GM23338 (cell line): Measurements from ENCODE around the gene RTN4RL2. TPM values are rescaled to one million over a fixed set of nuclear protein-coding genes. Genes with fewer than 3 reads are reported as not detected.

Experiments used
- ATAC-seq: fragments of 200-7000 bp; cut with Tn5 transposase; 3 replicates; pipeline ENCODE4 v1.9.1; 2020
- DNase-seq: peaks from one replicate; pipeline ENCODE4 v3.0.0-alpha.2; 2015; ENCODE audit warnings: low spot score
- H2AFZ ChIP-seq: fragments of 200-600 bp; sonication (generic); 2 replicates; pipeline ENCODE4 v1.8.0; 2016; ENCODE audit warnings: antibody characterized with exemption, mild to moderate bottlenecking, moderate library complexity
- H3F3A ChIP-seq: fragments of 200-600 bp; sonication (generic); replicated peaks from 2 replicates; pipeline ENCODE4 v1.8.0; 2017; ENCODE audit warnings: antibody characterized with exemption, mixed run types, low read depth
- H3K27ac ChIP-seq: fragments of 200-600 bp; sonication (generic); 2 replicates; pipeline ENCODE4 v1.6.1; 2016; ENCODE audit warnings: low read depth
- H3K27me3 ChIP-seq: fragments of 200-600 bp; sonication (generic); 2 replicates; pipeline ENCODE4 v1.8.0; 2016; ENCODE audit warnings: mild to moderate bottlenecking, mixed run types, moderate library complexity; ENCODE audit not compliant: insufficient read depth
- H3K36me3 ChIP-seq: fragments of 200-600 bp; sonication (generic); 2 replicates; pipeline ENCODE4 v1.8.0; 2016; ENCODE audit warnings: mild to moderate bottlenecking; ENCODE audit not compliant: insufficient read depth
- H3K4me1 ChIP-seq: fragments of 200-600 bp; sonication (generic); 2 replicates; pipeline ENCODE4 v1.8.0; 2016; ENCODE audit warnings: mild to moderate bottlenecking, moderate library complexity; ENCODE audit not compliant: insufficient read depth
- H3K4me2 ChIP-seq: fragments of 200-600 bp; sonication (generic); 2 replicates; pipeline ENCODE4 v1.7.1; 2017; ENCODE audit warnings: mixed run types
- H3K4me3 ChIP-seq: fragments of 200-600 bp; sonication (generic); 2 replicates; pipeline ENCODE4 v1.6.1; 2016; ENCODE audit warnings: mixed run types
- H3K79me2 ChIP-seq: fragments of 200-600 bp; sonication (generic); replicated peaks from 2 replicates; pipeline ENCODE4 v1.8.0; 2017; ENCODE audit warnings: mild to moderate bottlenecking; ENCODE audit not compliant: insufficient read depth
- H3K9me2 ChIP-seq: fragments of 200-600 bp; sonication (generic); 2 replicates; pipeline ENCODE4 v1.8.0; 2017; ENCODE audit not compliant: insufficient read depth
- H4K20me1 ChIP-seq: fragments of 200-600 bp; sonication (generic); replicated peaks from 2 replicates; pipeline ENCODE4 v1.8.0; 2017; ENCODE audit warnings: mild to moderate bottlenecking; ENCODE audit not compliant: insufficient read depth
- H3K27ac Mint-ChIP-seq: 2 replicates; pipeline ENCODE4 v1.8.0; 2020; ENCODE audit warnings: inconsistent platforms, mild to moderate bottlenecking, moderate library complexity, mixed read lengths
- H3K27me3 Mint-ChIP-seq: 3 replicates; pipeline ENCODE4 v1.8.0; 2022; ENCODE audit warnings: low read depth, mild to moderate bottlenecking, moderate library complexity, mixed read lengths, inconsistent platforms; ENCODE audit not compliant: insufficient read depth, poor library complexity
- H3K36me3 Mint-ChIP-seq: 3 replicates; pipeline ENCODE4 v1.8.0; 2021; ENCODE audit warnings: low read depth, mild to moderate bottlenecking, inconsistent platforms, moderate library complexity, mixed read lengths
- H3K4me1 Mint-ChIP-seq: 3 replicates; pipeline ENCODE4 v1.8.0; 2020; ENCODE audit warnings: mild to moderate bottlenecking, inconsistent platforms, mixed read lengths
- H3K4me3 Mint-ChIP-seq: 3 replicates; pipeline ENCODE4 v1.8.0; 2021; ENCODE audit warnings: moderate library complexity, mild to moderate bottlenecking, inconsistent platforms, mixed read lengths
- H3K9me3 Mint-ChIP-seq: 3 replicates; pipeline ENCODE4 v1.8.0; 2020; ENCODE audit warnings: moderate library complexity, mild to moderate bottlenecking, inconsistent platforms, mixed read lengths
- CREB1 ChIP-seq: fragments of 250-450 bp; sonication (Bioruptor Pico); IDR thresholded peaks from 2 replicates; pipeline ENCODE4 v1.5.0; 2020; ENCODE audit warnings: low read depth, mild to moderate bottlenecking, moderate library complexity
- NANOG ChIP-seq: IDR thresholded peaks from 2 replicates; pipeline ENCODE4 v1.6.1; 2016; ENCODE audit warnings: antibody characterized with exemption, borderline replicate concordance
- STAT1 ChIP-seq: IDR thresholded peaks from one replicate; pipeline ENCODE4 v1.6.1; 2016; ENCODE audit warnings: antibody characterized with exemption; ENCODE audit not compliant: unreplicated experiment
- ZNF462 ChIP-seq: fragments of 250-450 bp; sonication (Bioruptor Pico); IDR thresholded peaks from 2 replicates; pipeline ENCODE4 v1.5.0; 2020; ENCODE audit warnings: mild to moderate bottlenecking, moderate library complexity
- polyA plus RNA-seq: library from polyadenylated mRNA; unstranded; fragments of >200 nt; fragmentation: Nextera tagmentation; extraction: Ambion mirVana; gene quantifications from 2 replicates; pipeline ENCODE4 v1.2.1, GENCODE V29; 2016
- total RNA-seq: library from RNA; depleted of rRNA; stranded (reverse); fragments of >200 nt; shearing (Covaris generic); gene quantifications from 2 replicates; pipeline ENCODE4 v1.2.3, GENCODE V29; 2014
- TF ChIP-seq, protein P1 (sequence below), 2 experiments: fragments of 200-600 bp in 1 of 2; sonication (generic) in 1 of 2; conservative IDR thresholded peaks; 2 replicates each; pipeline versions ENCODE4 v1.5.1 to v1.6.1; 2016 to 2017; ENCODE audit warnings: antibody characterized with exemption in 2 of 2, low read depth in 2 of 2, mild to moderate bottlenecking in 2 of 2, moderate library complexity in 1 of 2
- TF ChIP-seq, protein P2 (sequence below): IDR thresholded peaks from one replicate; pipeline ENCODE4 v1.6.1; 2018; ENCODE audit warnings: antibody characterized with exemption; ENCODE audit not compliant: unreplicated experiment

RTN4RL2 gene
- total and polyA plus RNA-seq, 2 experiments from 2014 or later, result 13.9 to 15.9 TPM

GRCh38 chr11:57430952-57431351 is 29.4 kb upstream of the RTN4RL2 start:
- no peak overlapping the region for H3K27ac Mint-ChIP-seq
- Histone ChIP-seq H3K4me2 (no peak overlapping the region), H3K4me1 (peaks cover 13% of the 10 kb centered on the region), H2AFZ (no peak overlapping the region), H3K27me3 (peaks cover 11% of the 10 kb centered on the region; the same call in 1 of the 2 replicates), H3K9me2 (no peaks in the 10 kb centered on the region), H3K27ac (no peak overlapping the region), H3K79me2 (0 out of 2 replicates have a peak, but pooled peaks cover under 1% of the 10 kb centered on the region), H3K36me3 (no peaks in the 10 kb centered on the region), H3K4me3 (no peak overlapping the region), H4K20me1 (no peaks in the 10 kb centered on the region), H3F3A (no peaks in the 10 kb centered on the region)
- H3K4me3 Mint-ChIP-seq, result no peak overlapping the region
- H3K27me3 Mint-ChIP-seq, result peaks cover 17% of the 10 kb centered on the region
- H3K4me1 Mint-ChIP-seq, result peaks cover 16% of the 10 kb centered on the region
- peak; percentile 60 for ATAC-seq
- no peaks in the 10 kb centered on the region for H3K9me3 Mint-ChIP-seq
- peak; percentile 44 for DNase-seq
- TF ChIP-seq CREB1 (CRISPR knock-in tag) (no peak), STAT1 (no peak)
- TF ChIP-seq, protein P1, sequence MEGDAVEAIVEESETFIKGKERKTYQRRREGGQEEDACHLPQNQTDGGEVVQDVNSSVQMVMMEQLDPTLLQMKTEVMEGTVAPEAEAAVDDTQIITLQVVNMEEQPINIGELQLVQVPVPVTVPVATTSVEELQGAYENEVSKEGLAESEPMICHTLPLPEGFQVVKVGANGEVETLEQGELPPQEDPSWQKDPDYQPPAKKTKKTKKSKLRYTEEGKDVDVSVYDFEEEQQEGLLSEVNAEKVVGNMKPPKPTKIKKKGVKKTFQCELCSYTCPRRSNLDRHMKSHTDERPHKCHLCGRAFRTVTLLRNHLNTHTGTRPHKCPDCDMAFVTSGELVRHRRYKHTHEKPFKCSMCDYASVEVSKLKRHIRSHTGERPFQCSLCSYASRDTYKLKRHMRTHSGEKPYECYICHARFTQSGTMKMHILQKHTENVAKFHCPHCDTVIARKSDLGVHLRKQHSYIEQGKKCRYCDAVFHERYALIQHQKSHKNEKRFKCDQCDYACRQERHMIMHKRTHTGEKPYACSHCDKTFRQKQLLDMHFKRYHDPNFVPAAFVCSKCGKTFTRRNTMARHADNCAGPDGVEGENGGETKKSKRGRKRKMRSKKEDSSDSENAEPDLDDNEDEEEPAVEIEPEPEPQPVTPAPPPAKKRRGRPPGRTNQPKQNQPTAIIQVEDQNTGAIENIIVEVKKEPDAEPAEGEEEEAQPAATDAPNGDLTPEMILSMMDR (conservative IDR thresholded peaks at IDR 0.05; ENCODE audit: low read depth in 2 of 2), result peak in 1 of 2 experiments; percentile 42; a peak in 2 of 4 replicates
- TF ChIP-seq, protein P2, sequence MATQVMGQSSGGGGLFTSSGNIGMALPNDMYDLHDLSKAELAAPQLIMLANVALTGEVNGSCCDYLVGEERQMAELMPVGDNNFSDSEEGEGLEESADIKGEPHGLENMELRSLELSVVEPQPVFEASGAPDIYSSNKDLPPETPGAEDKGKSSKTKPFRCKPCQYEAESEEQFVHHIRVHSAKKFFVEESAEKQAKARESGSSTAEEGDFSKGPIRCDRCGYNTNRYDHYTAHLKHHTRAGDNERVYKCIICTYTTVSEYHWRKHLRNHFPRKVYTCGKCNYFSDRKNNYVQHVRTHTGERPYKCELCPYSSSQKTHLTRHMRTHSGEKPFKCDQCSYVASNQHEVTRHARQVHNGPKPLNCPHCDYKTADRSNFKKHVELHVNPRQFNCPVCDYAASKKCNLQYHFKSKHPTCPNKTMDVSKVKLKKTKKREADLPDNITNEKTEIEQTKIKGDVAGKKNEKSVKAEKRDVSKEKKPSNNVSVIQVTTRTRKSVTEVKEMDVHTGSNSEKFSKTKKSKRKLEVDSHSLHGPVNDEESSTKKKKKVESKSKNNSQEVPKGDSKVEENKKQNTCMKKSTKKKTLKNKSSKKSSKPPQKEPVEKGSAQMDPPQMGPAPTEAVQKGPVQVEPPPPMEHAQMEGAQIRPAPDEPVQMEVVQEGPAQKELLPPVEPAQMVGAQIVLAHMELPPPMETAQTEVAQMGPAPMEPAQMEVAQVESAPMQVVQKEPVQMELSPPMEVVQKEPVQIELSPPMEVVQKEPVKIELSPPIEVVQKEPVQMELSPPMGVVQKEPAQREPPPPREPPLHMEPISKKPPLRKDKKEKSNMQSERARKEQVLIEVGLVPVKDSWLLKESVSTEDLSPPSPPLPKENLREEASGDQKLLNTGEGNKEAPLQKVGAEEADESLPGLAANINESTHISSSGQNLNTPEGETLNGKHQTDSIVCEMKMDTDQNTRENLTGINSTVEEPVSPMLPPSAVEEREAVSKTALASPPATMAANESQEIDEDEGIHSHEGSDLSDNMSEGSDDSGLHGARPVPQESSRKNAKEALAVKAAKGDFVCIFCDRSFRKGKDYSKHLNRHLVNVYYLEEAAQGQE, result no peak
- H3K36me3 Mint-ChIP-seq, result peaks cover 2% of the 10 kb centered on the region; the same call in 1 of the 3 replicates

GRCh38 chr11:57432149-57432561 is 28.2 kb upstream of the RTN4RL2 start:
- no peak overlapping the region for H3K27ac Mint-ChIP-seq
- H2AFZ ChIP-seq, result no peak overlapping the region
- ATAC-seq (no peak), DNase-seq (no peak)
- H3K4me1 ChIP-seq, result peaks cover 7% of the 10 kb centered on the region
- H3K27me3 Mint-ChIP-seq, result peaks cover 16% of the 10 kb centered on the region
- no peaks in the 10 kb centered on the region for H3K36me3 ChIP-seq
- H3K4me1 Mint-ChIP-seq, result peaks cover 7% of the 10 kb centered on the region
- no peak overlapping the region for H3K4me2 ChIP-seq
- no peak overlapping the region for H3K4me3 ChIP-seq
- peaks cover 7% of the 10 kb centered on the region; the same call in 1 of the 2 replicates for H3K27me3 ChIP-seq
- H3K4me3 Mint-ChIP-seq, result no peak overlapping the region
- H3K9me3 Mint-ChIP-seq, result no peaks in the 10 kb centered on the region
- no peak overlapping the region for H3K27ac ChIP-seq
- no peaks in the 10 kb centered on the region for H3F3A ChIP-seq
- H4K20me1 ChIP-seq, result no peaks in the 10 kb centered on the region
- H3K36me3 Mint-ChIP-seq, result no peaks in the 10 kb centered on the region
- no peaks in the 10 kb centered on the region for H3K9me2 ChIP-seq
- no peaks in the 10 kb centered on the region for H3K79me2 ChIP-seq
- TF ChIP-seq NANOG (no peak), ZNF462 (no peak)
